T-helper 17 cell (primary cell): ENCODE results near the gene SV2C. TPM values are rescaled to one million over a fixed set of nuclear protein-coding genes. Genes with fewer than 3 reads are reported as not detected.

Source experiments
- ATAC-seq: fragments of 150-1000 bp; cut with Tn5 transposase; 2 replicates; pipeline ENCODE4 v1.10.0; 2021; ENCODE audit warnings: mild to moderate bottlenecking, moderate library complexity
- DNase-seq, 3 donors: peaks; one replicate each; pipeline versions ENCODE4 v3.0.0 to v3.0.0-alpha.2; 2020 to 2021
- H3K9me3 ChIP-seq: one replicate; pipeline ENCODE4 v1.7.0; 2013; ENCODE audit warnings: low read length, mild to moderate bottlenecking; ENCODE audit not compliant: control insufficient read depth, poor library complexity, severe bottlenecking
- H3K27ac Mint-ChIP-seq: one replicate; pipeline ENCODE4 v1.8.0; 2022; ENCODE audit warnings: mild to moderate bottlenecking, moderate library complexity, mixed read lengths
- H3K27me3 Mint-ChIP-seq: one replicate; pipeline ENCODE4 v1.8.0; 2022; ENCODE audit warnings: mixed read lengths
- H3K36me3 Mint-ChIP-seq: one replicate; pipeline ENCODE4 v1.8.0; 2022; ENCODE audit warnings: low read depth, mixed read lengths
- H3K4me1 Mint-ChIP-seq: one replicate; pipeline ENCODE4 v1.8.0; 2022; ENCODE audit warnings: mild to moderate bottlenecking, mixed read lengths
- H3K4me3 Mint-ChIP-seq: one replicate; pipeline ENCODE4 v1.8.0; 2022; ENCODE audit warnings: mild to moderate bottlenecking, moderate library complexity, mixed read lengths
- total RNA-seq, 4 donors: library from RNA in 2 of 4; stranded (reverse) in 2 of 4; gene quantifications; one replicate each; pipeline ENCODE4 v1.2.3 and lab custom pipeline; 2022 to 2026

SV2C gene
- total RNA-seq, 2 donors from 2014 or later: 0.02 to 0.18 TPM

DNA sequence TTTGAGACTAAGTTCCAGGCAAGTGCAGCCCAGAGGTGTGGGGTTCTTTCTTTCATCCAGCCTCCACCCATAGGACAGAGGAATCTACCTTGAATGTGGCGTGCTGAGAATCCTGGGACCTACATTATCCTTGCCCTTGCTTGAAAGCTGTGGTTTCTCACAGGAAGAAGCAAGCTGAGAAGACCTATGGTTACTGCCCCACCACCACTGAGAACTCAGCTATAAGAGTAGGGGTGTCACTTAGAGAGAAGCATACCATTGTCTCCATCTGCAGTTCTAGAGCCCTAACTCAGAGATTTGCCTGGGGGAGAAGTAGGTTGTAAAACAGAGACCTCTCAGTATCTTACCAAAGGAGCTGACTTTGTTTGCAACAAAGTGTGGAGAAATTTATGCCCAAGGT, 72.4 kb downstream of the SV2C start:
- H3K4me1 Mint-ChIP-seq: no peaks in the 10 kb centered on the region
- H3K9me3 ChIP-seq: no peaks in the 10 kb centered on the region
- no peak overlapping the region for H3K27ac Mint-ChIP-seq
- peaks cover 7% of the 10 kb centered on the region for H3K36me3 Mint-ChIP-seq
- H3K4me3 Mint-ChIP-seq: no peak overlapping the region
- H3K27me3 Mint-ChIP-seq: peaks cover 22% of the 10 kb centered on the region
- DNase-seq (no peak), ATAC-seq (no peak)

DNA sequence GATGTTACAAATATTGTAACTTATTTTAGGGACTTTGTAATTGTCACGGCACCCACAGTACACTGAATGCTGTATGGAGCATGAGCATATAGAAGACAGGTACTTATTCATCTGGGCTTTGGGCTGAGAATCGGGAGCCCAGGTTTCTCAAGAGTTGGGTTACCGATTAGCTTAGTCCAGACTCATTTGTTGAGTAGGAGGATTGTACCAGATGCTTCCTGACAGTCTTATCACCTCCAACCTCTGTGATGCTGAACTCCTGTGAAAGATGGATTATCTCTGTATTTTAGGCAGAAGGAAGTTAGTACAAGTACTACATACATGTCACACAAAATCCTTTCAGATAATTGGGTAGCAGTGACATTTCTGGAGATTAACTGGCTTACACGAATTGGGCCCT, 79.2 kb downstream of the SV2C start:
- Mint-ChIP-seq H3K27me3 (no peaks in the 10 kb centered on the region), H3K4me3 (no peak overlapping the region), H3K27ac (no peak overlapping the region), H3K4me1 (no peaks in the 10 kb centered on the region), H3K36me3 (no peaks in the 10 kb centered on the region)
- no peaks in the 10 kb centered on the region for H3K9me3 ChIP-seq
- DNase-seq (no peak), ATAC-seq (no peak)

GRCh38 chr5:76163111-76163628, 80.0 kb downstream of the SV2C start:
- H3K9me3 ChIP-seq: no peaks in the 10 kb centered on the region
- ATAC-seq (no peak), DNase-seq (no peak)
- Mint-ChIP-seq H3K27me3 (no peaks in the 10 kb centered on the region), H3K36me3 (no peaks in the 10 kb centered on the region), H3K4me3 (no peak overlapping the region), H3K27ac (no peak overlapping the region), H3K4me1 (no peaks in the 10 kb centered on the region)

DNA sequence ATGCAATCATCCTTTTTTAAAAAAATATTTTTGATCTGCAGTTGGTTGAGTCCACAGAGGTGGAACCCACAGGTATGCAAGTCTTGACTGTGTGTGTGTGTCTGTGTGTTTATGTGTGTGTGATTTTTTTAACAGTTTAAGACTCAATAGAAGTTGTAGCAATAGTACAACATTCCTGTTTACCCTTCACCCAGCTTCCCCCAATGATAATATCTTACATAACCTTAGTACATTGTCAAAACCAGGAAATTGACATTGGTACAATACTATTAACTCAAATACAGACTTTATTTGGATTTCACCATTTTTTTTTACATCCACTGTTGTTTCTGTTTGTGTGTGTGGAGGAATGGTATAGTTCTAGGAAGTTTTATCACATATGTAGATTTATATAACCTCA, 81.8 kb downstream of the SV2C start:
- H3K27me3 Mint-ChIP-seq: peaks cover 8% of the 10 kb centered on the region
- ATAC-seq: no peak

DNA sequence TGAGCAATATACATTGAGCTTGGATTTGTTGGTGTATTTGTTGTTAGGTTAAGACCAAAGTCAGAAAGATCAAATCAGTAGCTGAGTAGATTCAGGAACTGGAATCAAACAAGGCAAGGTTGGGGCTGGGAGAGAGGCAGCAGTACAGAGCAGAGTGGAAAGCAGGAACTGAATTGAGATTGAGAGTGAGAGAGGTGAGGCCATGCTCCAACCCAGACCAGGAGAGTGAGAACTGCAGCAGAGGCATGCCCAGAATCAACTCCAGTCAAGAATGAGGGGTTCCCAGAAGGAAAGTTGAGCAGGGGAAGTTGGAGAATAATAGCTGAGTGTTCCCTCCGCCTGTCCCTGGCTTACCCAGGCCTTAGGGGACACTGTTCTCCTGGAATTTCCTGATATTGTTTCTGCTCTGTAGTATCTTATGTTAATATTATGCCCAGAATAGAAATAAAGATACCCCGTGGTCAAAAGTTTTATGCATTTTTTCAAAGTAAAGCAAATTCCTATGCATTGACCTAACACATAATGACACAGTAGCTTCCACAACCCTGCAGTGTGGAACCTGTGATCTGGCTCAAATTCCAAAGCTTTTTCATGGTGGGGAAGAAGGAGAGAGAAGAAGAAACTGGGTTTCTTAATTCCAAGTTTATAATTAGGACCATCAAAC, 82.7 kb downstream of the SV2C start:
- peaks cover 8% of the 10 kb centered on the region for H3K27me3 Mint-ChIP-seq
- no peaks in the 10 kb centered on the region for H3K4me1 Mint-ChIP-seq
- no peak overlapping the region for H3K4me3 Mint-ChIP-seq
- H3K9me3 ChIP-seq: no peaks in the 10 kb centered on the region
- H3K27ac Mint-ChIP-seq: no peak overlapping the region
- DNase-seq: no peak
- ATAC-seq: no peak
- no peaks in the 10 kb centered on the region for H3K36me3 Mint-ChIP-seq

More for the DNA sequence above, 81.8 kb downstream of the SV2C start:
- no peak for DNase-seq
- Mint-ChIP-seq H3K36me3 (no peaks in the 10 kb centered on the region), H3K4me1 (no peaks in the 10 kb centered on the region), H3K27ac (no peak overlapping the region), H3K4me3 (no peak overlapping the region)
- no peaks in the 10 kb centered on the region for H3K9me3 ChIP-seq

GRCh38 chr5:76166886-76167576, 83.8 kb downstream of the SV2C start:
- Mint-ChIP-seq H3K4me3 (no peak overlapping the region), H3K27ac (no peak overlapping the region), H3K36me3 (no peaks in the 10 kb centered on the region), H3K4me1 (no peaks in the 10 kb centered on the region), H3K27me3 (peaks cover 8% of the 10 kb centered on the region)
- H3K9me3 ChIP-seq: no peaks in the 10 kb centered on the region
- DNase-seq (no peak), ATAC-seq (no peak)

DNA sequence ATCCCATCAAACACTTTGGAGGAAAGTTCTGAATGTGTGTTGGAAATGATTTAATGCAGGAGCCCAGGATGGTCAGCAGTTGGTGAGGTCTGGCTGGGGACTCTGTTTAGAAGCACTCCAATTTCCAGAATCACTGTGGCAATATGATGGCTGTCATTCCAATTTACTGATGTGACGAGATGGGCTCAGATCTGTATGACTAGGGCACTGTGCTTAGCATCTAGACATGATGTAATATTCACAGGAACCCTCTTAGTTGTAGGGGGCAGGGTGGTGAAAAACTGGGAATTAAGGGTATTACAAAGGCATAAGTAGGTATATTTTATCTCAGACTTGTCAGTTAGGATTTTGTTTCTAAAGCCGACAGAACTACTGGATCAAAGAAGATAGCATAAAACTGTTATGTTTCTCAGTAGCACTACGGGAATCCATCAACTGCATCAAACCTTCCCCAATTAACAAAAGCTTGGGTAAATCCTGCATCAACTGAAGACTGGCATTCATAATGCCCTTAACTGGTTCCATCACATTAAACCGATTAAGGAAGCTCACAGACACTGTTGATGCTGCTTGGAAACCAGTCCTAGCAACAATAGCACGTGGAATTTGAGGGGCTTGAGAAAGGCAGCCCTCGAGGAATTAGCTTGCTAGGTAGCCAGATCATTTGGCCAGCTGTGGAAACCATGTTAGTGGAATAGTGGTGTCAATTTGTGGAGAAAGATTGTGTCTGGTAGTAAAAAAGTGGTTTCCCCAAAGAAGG, 86.1 kb downstream of the SV2C start:
- no peak overlapping the region for H3K4me3 Mint-ChIP-seq

GRCh38 chr5:76174101-76174500, 90.9 kb downstream of the SV2C start:
- ATAC-seq: no peak
- peaks cover 21% of the 10 kb centered on the region for H3K4me1 Mint-ChIP-seq
- no peaks in the 10 kb centered on the region for H3K9me3 ChIP-seq
- no peaks in the 10 kb centered on the region for H3K36me3 Mint-ChIP-seq
- peaks cover 4% of the 10 kb centered on the region for H3K27me3 Mint-ChIP-seq
- no peak overlapping the region for H3K4me3 Mint-ChIP-seq
- no peak for DNase-seq
- H3K27ac Mint-ChIP-seq: no peak overlapping the region

More for the DNA sequence above, 86.1 kb downstream of the SV2C start:
- H3K36me3 Mint-ChIP-seq: no peaks in the 10 kb centered on the region
- H3K27ac Mint-ChIP-seq: no peak overlapping the region
- H3K4me1 Mint-ChIP-seq: no peaks in the 10 kb centered on the region
- peaks cover 8% of the 10 kb centered on the region for H3K27me3 Mint-ChIP-seq
- no peak for DNase-seq
- ATAC-seq: no peak
- H3K9me3 ChIP-seq: no peaks in the 10 kb centered on the region

DNA sequence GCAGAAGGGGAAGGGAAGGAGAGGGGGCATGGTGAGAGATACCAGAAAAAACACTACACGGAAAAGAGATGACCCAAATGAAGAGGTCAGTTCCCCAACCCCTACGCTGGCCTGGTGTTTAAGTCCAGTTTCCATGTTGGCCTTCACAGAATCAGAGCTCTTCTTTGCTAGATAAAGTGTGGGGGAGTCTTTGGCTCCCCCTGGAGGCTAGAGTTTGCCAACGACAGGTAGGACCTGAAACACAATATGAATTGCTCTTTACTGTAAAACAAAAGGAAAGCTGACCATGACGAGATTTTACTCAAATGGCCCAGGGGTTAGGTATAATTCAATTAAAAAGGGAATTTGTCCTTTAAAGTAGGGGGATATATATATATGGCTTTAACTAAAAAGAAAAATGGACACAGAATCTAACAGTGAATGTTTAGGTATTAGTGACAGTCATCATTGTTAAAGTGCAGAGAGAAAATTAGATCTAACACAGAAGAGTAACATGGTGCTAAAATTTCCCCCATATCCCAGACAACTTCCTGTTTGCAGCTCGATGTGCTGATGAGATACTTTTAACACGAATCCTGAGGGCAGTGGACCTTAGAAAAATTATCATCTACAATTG, 92.0 kb downstream of the SV2C start:
- ATAC-seq: peak; percentile 80
- no peaks in the 10 kb centered on the region for H3K9me3 ChIP-seq
- peak overlapping the region; percentile 78 for H3K27ac Mint-ChIP-seq
- H3K27me3 Mint-ChIP-seq: no peaks in the 10 kb centered on the region
- H3K4me3 Mint-ChIP-seq: peak overlapping the region; percentile 78
- peak; percentile 14 to 46 (median 15) for DNase-seq
- peaks cover 21% of the 10 kb centered on the region for H3K4me1 Mint-ChIP-seq
- no peaks in the 10 kb centered on the region for H3K36me3 Mint-ChIP-seq

- no peaks in the 10 kb centered on the region for H3K27me3 Mint-ChIP-seq
- H3K4me1 Mint-ChIP-seq: peaks cover 21% of the 10 kb centered on the region
- peak overlapping the region; percentile 78 for H3K4me3 Mint-ChIP-seq
- H3K27ac Mint-ChIP-seq: peak overlapping the region; percentile 78
- ATAC-seq (peak; percentile 69), DNase-seq (no peak)
- no peaks in the 10 kb centered on the region for H3K36me3 Mint-ChIP-seq
- H3K9me3 ChIP-seq: no peaks in the 10 kb centered on the region
Observed at GRCh38 chr5:76175821-76176403, 92.7 kb downstream of the SV2C start.

- no peaks in the 10 kb centered on the region for H3K36me3 Mint-ChIP-seq
- no peak for ATAC-seq
Observed at GRCh38 chr5:76177978-76178377, 94.8 kb downstream of the SV2C start.

GRCh38 chr5:76178913-76179312, 95.7 kb downstream of the SV2C start:
- no peak overlapping the region for H3K4me3 Mint-ChIP-seq
- no peak for DNase-seq
- no peak overlapping the region for H3K27ac Mint-ChIP-seq

More at GRCh38 chr5:76177978-76178377, 94.8 kb downstream of the SV2C start:
- peaks cover 21% of the 10 kb centered on the region for H3K4me1 Mint-ChIP-seq
- H3K4me3 Mint-ChIP-seq: no peak overlapping the region
- no peak overlapping the region for H3K27ac Mint-ChIP-seq
- H3K27me3 Mint-ChIP-seq: no peaks in the 10 kb centered on the region
- no peak for DNase-seq
- H3K9me3 ChIP-seq: no peaks in the 10 kb centered on the region

More at GRCh38 chr5:76178913-76179312, 95.7 kb downstream of the SV2C start:
- H3K4me1 Mint-ChIP-seq: peaks cover 21% of the 10 kb centered on the region
- no peaks in the 10 kb centered on the region for H3K27me3 Mint-ChIP-seq
- no peaks in the 10 kb centered on the region for H3K9me3 ChIP-seq
- no peak for ATAC-seq
- peaks cover 3% of the 10 kb centered on the region for H3K36me3 Mint-ChIP-seq
